HUDEP-2 (cell line): ENCODE results near the gene DCAKD.
A peak's percentile ranks its signal among the peaks of the same experiment; 100 is the strongest.

ENCODE experiments used
- DNase-seq, 76 experiments: peaks; one replicate each; lab custom pipeline; 2025; ENCODE audit not compliant: unreplicated experiment in 76 of 76; lab: John Stamatoyannopoulos, UW

DCAKD gene

DNA sequence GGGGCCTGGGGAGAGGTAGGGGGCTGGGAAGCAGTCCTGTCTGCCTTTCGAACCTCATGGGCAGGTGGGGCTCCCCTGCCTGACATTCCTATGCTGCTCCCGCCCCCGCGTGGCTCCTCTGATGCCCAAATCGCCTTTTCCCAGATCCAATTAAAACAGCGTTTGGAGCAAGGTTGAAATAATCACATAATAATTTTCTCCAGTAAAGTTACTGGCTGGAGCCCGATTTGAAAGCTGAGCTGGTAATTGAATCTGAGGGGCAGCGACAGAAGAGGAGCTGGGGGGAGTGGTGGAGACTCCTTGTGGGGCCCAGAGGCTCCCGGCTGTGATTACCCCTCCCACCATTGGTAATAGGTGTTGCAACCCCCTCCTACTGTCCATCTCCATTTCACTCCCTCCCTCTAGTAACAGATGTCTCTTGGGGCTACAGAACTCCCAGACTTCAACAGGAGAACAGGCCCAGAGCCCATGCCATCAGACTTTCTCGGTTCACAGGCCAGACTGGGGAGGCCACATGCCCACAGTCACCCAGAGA is 44.4 kb downstream of the DCAKD start:
- no peak for DNase-seq

DNA sequence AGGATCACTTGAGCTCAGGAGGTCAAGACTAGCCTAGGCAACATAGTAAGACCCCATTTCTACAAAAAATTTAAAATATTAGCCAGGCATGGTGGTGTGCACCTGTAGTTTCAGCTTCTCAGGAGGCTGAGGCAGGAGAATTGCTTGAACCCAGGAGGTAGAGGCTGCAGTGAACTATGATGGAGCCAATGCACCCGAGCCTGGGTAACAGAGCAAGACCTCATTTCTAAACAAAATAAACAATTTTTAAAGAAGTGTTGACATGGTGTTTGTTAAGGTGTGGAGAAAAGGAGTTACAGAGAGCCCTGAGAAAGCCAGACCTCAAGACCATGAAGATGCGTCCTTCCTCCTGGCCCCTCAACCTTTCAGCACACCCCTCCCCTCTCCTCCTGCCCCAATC is 45.7 kb downstream of the DCAKD start:
- no peak for DNase-seq

GRCh38 chr17:45004388-45004787 is 47.0 kb downstream of the DCAKD start:
- no peak for DNase-seq

DNA sequence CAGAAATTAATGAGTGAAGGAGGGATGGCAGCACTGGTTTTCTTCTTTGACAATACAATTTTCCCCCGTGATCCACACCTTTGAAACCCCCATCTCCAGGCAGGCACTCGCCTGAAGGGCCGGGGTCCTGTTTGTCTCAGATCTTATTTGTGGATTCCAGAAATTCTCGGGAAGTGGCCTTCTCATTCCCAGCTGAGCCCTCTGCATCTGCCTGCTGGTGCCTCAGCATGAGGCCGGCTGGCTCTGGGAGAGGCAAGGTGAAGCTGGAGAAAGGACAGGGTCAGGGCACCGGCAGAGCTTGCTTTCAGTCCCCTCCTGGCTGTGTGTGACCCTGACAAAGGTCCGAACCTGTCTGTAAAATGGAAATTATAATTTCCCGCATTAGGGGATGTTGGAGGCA is 47.6 kb downstream of the DCAKD start:
- no peak for DNase-seq

DNA sequence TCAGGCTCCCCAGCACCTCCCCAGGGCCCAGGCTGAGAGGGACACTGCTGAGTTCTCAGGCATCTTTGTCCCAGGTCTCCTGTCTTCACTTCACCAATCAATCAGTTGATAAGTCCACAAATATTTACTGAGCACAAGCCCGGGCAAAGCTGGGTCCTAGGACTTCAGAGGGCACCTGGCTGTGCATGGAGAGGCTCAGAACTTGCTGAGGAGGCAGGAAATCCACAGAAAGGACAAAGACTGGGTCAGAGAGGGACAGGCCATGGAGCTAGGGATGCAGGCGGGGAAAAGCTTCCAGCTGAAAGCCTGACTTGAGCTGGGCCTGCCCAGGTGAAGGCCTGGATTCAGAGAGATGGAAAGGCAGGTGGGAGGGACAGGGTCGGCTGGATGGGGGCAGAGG is 50.1 kb downstream of the DCAKD start:
- DNase-seq: no peak

DNA sequence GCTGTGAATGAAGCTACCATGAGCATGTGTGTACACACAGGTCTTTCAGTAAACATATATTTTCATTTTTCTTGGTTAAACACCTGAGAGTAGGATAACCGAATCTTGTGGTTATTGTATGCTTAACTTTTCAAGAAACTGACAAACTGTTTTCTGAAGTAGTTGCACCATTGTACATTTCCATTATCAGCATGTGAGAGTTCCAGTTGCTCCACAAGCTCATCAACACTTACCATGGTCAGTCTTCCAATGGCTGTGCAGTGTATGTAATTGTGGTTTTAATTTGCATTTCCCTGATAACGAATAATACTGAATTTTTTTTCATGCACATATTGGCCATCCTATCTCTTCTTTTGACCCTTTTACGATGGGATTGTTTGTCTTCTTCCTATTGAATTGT is 52.0 kb downstream of the DCAKD start:
- DNase-seq: no peak

GRCh38 chr17:44998646-44999045 is 52.8 kb downstream of the DCAKD start:
- DNase-seq: no peak

GRCh38 chr17:44997733-44998520 is 53.5 kb downstream of the DCAKD start:
- DNase-seq: peak in 22 of 76 experiments; percentile 1 to 39 (median 12)

DNA sequence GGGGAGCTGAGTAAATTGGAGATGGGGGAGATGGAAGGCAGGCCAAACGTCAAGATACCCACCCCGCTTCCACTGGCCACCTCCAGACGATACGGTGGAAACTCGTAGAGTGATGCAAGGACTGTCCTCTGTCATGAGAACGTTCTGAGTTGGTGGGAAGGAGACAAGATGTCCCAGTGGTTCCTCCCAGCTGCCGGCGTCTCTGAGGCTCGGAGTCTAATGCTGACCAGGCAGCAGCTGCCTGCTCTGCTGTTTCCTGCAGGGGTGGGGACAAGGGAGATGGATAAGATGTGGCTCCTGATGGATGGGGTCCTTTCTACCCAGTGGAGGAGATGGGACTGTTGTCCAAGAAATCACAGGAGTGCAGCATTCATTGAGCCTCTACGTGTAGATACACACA is 55.1 kb downstream of the DCAKD start:
- DNase-seq: no peak

- no peak for DNase-seq
Measured at GRCh38 chr17:44995436-44996001, 55.9 kb downstream of the DCAKD start.

DNA sequence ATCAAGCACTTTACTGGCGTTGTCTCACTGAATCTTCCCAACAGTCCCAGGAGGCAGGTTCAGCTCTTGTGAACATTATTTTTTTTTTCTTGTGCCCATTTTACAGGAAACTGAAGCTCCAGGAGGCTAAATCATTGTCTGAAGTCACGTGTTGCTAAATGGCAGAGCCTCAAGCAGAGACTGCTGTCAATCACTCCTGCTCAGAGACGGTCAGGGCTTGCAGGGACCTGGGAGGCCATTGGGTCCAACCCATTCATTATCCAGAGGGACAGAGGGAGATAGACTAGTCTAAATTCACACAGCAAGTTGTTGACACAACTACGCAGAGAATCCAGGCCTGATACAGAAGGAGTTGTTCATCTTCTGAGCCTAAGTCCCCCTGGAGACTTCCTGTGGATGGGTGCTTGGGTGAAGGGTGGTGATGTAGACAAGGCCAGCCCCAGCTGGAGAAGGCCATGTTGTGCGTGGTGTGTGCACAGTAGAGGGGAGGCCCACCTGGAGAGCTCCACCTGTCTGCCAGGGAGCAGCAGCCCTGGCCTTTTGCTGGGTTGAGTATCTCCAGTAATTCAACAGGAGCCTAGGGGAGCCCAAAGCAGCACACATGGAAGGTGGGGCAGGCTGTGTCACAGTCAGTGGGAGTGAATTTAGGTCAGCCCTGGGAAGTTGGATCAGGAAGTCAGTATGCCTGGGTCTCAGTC is 59.0 kb downstream of the DCAKD start:
- DNase-seq: no peak

DNA sequence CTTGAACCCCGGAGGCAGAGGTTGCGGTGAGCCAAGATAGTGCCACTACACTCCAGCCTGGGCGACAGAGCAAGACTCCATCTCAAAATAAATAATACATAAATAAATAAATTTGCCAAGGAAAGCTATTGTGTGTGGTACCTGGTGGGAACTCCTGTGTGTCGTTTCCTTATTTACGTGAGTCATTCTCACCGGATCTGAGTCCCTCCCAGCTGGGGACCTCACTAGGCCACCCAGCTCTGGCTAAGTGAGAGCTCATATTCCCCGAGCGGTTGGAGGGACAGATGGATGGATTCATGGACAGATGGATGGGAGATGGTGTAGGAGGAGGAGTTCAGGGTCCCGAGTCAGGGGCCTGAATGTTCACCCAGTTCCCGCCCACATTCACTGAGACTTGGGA is 60.4 kb downstream of the DCAKD start:
- no peak for DNase-seq

DNA sequence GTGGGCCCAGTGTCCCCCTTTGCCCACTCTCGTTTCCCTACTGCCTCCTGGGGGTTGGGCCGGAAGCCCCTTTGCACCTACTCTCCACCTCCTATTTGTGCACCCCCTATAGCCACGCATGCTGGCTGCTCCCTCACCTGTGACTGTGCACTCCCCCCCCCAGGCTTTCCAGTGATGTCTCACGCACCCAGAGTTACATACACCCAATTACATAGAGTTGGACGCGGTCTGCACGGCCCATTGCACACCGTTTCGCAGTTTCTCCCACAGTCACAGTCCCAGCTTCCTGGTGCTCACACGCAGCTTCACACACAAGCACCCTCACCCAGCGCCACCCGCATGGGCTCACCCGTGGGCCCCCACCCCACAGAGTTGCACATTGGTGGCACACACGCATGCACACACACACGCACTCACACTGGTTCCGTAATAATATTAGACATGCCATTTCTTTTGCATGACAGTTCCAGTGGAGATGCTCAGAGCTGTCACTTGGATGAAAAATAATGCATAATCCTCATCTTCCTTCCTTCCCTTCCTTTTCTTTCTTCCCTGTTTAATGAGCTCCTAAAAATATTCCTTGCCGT is 61.8 kb downstream of the DCAKD start:
- DNase-seq: no peak

DNA sequence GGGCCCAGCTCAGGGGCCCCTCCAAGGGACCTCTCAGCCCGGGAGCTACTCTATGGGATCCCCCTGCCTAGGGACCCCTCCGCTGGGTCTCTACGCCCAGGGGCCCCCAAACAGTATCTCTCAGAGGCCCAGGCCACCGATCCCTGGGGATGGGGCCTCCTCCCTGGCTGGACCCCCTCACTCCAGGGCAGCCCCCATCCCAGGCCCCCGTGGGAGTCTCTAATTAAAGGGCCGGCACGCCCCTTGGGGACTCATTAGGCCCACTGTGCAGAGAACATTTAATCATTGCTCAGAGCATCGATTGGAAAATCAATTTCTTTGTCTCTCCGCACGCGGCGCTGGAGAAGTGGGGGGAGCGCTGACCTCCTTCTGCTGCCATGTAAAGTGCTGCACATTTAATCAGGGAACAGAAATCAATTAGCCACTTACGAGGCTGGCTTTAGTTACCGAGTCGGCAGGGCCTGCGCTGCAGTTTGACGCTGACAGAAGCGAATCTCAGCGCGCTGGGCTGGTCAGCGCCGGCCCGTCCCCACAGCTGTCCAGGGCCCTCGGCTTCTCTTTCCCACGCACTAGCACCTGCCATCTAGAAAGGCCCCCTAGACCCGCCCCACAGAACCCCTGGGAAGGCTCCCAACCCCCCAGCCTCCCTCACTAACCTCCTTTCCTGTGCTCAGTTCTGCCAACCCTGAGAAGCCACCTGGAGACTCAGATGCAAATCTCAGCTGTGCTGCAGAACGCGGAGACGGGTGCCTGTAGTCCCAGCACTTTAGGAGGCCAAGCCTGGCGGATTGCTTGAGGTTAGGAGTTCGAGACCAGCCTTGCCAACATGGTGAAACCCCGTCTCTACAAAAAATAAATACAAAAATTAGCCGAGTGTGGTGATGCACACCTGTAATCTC is 63.1 kb downstream of the DCAKD start:
- no peak for DNase-seq

- no peak for DNase-seq
Measured at GRCh38 chr17:44983563-44983962, 67.9 kb downstream of the DCAKD start.

DNA sequence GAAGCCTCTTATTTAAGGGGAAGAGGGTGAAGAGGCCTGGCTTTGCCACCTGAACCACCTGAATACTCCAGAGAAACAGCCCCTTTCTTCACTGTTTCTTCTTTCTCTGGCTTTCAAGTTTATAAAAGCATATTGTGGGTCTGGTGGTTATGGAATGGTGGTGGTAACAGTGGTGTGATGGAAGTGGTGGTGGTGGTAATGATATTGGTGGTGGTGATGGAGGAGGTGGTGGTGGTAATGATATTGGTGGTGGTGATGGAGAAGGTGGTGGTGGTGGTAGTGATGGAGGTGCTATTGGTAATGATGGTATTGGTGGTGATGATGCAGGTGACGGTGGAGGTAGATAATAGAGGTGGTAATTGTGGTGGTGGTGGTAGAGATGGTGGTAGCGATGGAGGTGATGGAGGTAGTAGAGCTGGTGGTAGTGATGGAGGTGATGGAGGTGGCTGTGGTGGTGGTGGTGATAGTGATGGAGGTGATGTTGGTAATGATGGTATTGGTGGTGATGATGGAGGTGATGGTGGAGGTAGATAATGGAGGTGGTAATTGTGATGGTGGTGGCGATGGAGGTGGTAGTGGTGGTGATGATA is 69.2 kb downstream of the DCAKD start:
- DNase-seq: no peak

GRCh38 chr17:44981221-44981968 is 70.0 kb downstream of the DCAKD start:
- no peak for DNase-seq

- no peak for DNase-seq
Measured at GRCh38 chr17:44979426-44979995, 71.9 kb downstream of the DCAKD start.

GRCh38 chr17:44978807-44979206 is 72.6 kb downstream of the DCAKD start:
- DNase-seq: no peak
